KMS-11 (cell line): ENCODE measurements around the gene SURF1.

Experiments
- H2AFZ ChIP-seq: fragments of 200-600 bp; sonication (generic); 2 replicates; pipeline ENCODE4 v1.6.1; 2016; ENCODE audit warnings: antibody characterized with exemption, mixed run types, low read depth
- H3K27ac ChIP-seq: fragments of 200-600 bp; sonication (generic); 2 replicates; pipeline ENCODE4 v1.6.1; 2016; ENCODE audit warnings: mild to moderate bottlenecking, mixed run types
- H3K27me3 ChIP-seq: fragments of 200-600 bp; sonication (generic); 2 replicates; pipeline ENCODE4 v1.6.1; 2017; ENCODE audit warnings: mild to moderate bottlenecking, low read depth, mixed run types, moderate library complexity; ENCODE audit not compliant: insufficient read depth
- H3K36me3 ChIP-seq: fragments of 200-600 bp; sonication (generic); 2 replicates; pipeline ENCODE4 v1.6.1; 2017; ENCODE audit warnings: mild to moderate bottlenecking, mixed run types; ENCODE audit not compliant: insufficient read depth
- H3K4me1 ChIP-seq: fragments of 200-600 bp; sonication (generic); 2 replicates; pipeline ENCODE4 v1.6.1; 2016; ENCODE audit warnings: mild to moderate bottlenecking, low read depth, mixed run types; ENCODE audit not compliant: poor library complexity, severe bottlenecking
- H3K4me2 ChIP-seq: fragments of 200-600 bp; sonication (generic); 2 replicates; pipeline ENCODE4 v1.7.0; 2016; ENCODE audit warnings: mild to moderate bottlenecking, mixed run types
- H3K4me3 ChIP-seq: fragments of 200-600 bp; sonication (generic); IDR thresholded peaks from 2 replicates; pipeline ENCODE4 v1.6.1; 2017; ENCODE audit warnings: low read depth, low read length, mixed read lengths; ENCODE audit not compliant: insufficient read depth
- H3K79me2 ChIP-seq: fragments of 200-600 bp; sonication (generic); 2 replicates; pipeline ENCODE4 v1.6.1; 2016; ENCODE audit warnings: low read depth, mixed run types; ENCODE audit not compliant: insufficient read depth
- H3K9ac ChIP-seq: fragments of 200-600 bp; sonication (generic); 2 replicates; pipeline ENCODE4 v1.6.1; 2016; ENCODE audit warnings: mild to moderate bottlenecking, mixed run types
- H4K20me1 ChIP-seq: fragments of 200-600 bp; sonication (generic); 2 replicates; pipeline ENCODE4 v1.6.1; 2016; ENCODE audit warnings: mild to moderate bottlenecking, mixed run types; ENCODE audit not compliant: insufficient read depth
- CTCF ChIP-seq: fragments of 200-600 bp; sonication (generic); conservative IDR thresholded peaks from 2 replicates; pipeline ENCODE4 v1.6.1; 2017; ENCODE audit warnings: low read depth, mild to moderate bottlenecking, antibody characterized with exemption, low read length, moderate library complexity, mixed read lengths

Gene SURF1

GRCh38 chr9:133390713-133391112 lies 34.4 kb upstream of the SURF1 start:
- no peaks in the 10 kb centered on the region for H3K36me3 ChIP-seq
- no peak overlapping the region for H3K9ac ChIP-seq
- no peak overlapping the region for H3K27ac ChIP-seq
- no peaks in the 10 kb centered on the region for H3K79me2 ChIP-seq
- H3K4me2 ChIP-seq, result no peak overlapping the region
- H2AFZ ChIP-seq, result no peak overlapping the region
- H3K4me1 ChIP-seq, result no peaks in the 10 kb centered on the region
- TF ChIP-seq CTCF, result no peak
- no peak overlapping the region for H3K4me3 ChIP-seq
- H3K27me3 ChIP-seq, result peaks cover 55% of the 10 kb centered on the region
- no peaks in the 10 kb centered on the region for H4K20me1 ChIP-seq

DNA sequence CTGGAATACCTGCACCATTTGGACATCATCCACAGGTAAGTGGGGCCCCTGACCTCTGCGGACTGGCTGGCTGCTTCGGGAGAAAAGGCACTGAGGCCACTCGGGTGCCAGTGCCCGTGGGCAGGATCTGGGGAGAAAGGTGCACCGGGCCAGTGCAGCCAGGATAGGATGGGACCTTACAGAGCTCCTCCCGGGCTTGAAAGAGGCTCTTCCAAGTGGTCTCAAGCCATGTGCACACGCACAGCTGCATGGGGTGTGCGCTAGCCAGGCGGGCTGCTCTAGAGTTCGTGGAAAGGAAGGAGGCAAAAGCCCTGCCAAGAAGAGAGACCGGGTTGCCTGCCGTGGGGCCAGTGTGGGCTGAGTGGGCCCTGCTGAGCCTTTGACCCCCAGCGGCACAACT lies 33.3 kb upstream of the SURF1 start:
- no peaks in the 10 kb centered on the region for H3K79me2 ChIP-seq
- H3K9ac ChIP-seq, result no peak overlapping the region
- no peak overlapping the region for H3K4me2 ChIP-seq
- H3K4me1 ChIP-seq, result no peaks in the 10 kb centered on the region
- H3K36me3 ChIP-seq, result no peaks in the 10 kb centered on the region
- H4K20me1 ChIP-seq, result no peaks in the 10 kb centered on the region
- H2AFZ ChIP-seq, result no peak overlapping the region
- no peak for TF ChIP-seq CTCF
- no peak overlapping the region for H3K4me3 ChIP-seq
- no peak overlapping the region for H3K27ac ChIP-seq
- H3K27me3 ChIP-seq, result peaks cover 46% of the 10 kb centered on the region

- Histone ChIP-seq H3K27ac (no peak overlapping the region), H2AFZ (no peak overlapping the region), H3K36me3 (no peaks in the 10 kb centered on the region), H3K4me3 (no peak overlapping the region), H3K4me1 (no peaks in the 10 kb centered on the region), H3K27me3 (peaks cover 43% of the 10 kb centered on the region), H3K4me2 (no peak overlapping the region), H3K79me2 (no peaks in the 10 kb centered on the region), H4K20me1 (no peaks in the 10 kb centered on the region), H3K9ac (no peak overlapping the region)
- TF ChIP-seq CTCF, result no peak
Observed at GRCh38 chr9:133389025-133389557, 32.8 kb upstream of the SURF1 start.

- no peaks in the 10 kb centered on the region for H4K20me1 ChIP-seq
- no peak overlapping the region for H3K9ac ChIP-seq
- no peaks in the 10 kb centered on the region for H3K4me1 ChIP-seq
- H3K4me2 ChIP-seq, result no peak overlapping the region
- no peak overlapping the region for H3K4me3 ChIP-seq
- no peak overlapping the region for H2AFZ ChIP-seq
- no peak overlapping the region for H3K27ac ChIP-seq
- TF ChIP-seq CTCF, result no peak
- H3K36me3 ChIP-seq, result no peaks in the 10 kb centered on the region
- peaks cover 39% of the 10 kb centered on the region for H3K27me3 ChIP-seq
- no peaks in the 10 kb centered on the region for H3K79me2 ChIP-seq
Observed at GRCh38 chr9:133387680-133388079, 31.4 kb upstream of the SURF1 start.
